GM19397 (cell line): ENCODE results near the gene TMTC3.

Source experiments
- ATAC-seq: cut with Tn5 transposase; IDR thresholded peaks from one replicate; pipeline ENCODE4 v1.9.1; 2021; ENCODE audit warnings: mild to moderate bottlenecking, moderate library complexity; ENCODE audit not compliant: unreplicated experiment

TMTC3 gene

DNA sequence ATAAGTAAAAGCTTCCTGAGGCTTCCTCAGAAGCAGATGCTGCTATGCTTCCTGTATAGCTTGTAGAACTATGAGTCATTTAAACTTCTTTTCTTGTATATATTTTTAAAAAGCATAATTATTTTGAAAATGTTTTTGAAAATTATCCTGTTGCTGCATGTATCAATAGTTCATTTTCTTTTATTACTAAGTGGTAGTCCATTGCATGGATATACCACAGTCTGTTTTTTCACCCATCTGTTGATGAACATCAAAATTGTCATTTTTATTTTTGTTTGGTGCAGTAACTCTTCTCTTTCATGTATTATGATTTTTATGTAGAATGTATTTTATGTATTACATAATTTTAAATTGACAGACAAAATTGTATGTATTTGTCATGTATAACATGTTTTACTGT is 81.4 kb downstream of the TMTC3 start:
- no peak for ATAC-seq

DNA sequence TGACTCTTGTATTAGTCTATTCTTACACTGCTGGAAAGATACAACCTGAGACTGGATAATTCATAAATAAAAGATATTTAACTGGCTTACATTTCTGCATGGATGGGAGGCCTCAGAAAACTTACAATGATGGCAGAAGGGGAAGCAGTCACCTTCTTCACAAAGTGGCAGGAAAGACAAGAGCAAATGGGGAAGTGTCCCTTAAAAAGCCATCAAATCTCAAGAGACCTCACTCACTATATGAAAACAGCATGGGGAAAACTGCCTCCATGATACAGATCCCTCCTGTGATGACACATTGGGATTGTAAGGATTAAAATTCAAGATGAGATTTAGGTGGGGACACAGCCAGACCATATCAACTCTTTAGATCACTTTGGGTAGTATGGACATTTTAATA is 83.7 kb downstream of the TMTC3 start:
- no peak for ATAC-seq

DNA sequence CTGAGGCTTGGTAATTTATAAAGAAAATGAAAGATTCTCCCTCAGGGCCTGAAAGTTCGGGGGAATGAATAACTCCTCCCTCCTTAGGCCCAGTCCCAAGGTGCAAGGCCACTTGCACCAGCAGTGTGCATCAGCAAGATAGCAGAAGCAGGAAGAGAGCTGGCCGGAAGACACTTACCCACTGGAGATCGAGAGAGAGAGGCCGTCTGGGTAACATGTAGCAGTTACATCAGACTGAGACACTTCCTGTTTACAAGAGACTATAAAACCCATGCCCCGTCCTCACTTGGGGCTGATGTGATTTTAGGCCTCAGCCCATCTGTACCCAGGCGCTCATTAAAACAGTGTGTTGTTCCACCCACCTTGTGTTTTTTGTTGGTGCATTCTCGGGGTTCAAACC is 85.2 kb downstream of the TMTC3 start:
- no peak for ATAC-seq

DNA sequence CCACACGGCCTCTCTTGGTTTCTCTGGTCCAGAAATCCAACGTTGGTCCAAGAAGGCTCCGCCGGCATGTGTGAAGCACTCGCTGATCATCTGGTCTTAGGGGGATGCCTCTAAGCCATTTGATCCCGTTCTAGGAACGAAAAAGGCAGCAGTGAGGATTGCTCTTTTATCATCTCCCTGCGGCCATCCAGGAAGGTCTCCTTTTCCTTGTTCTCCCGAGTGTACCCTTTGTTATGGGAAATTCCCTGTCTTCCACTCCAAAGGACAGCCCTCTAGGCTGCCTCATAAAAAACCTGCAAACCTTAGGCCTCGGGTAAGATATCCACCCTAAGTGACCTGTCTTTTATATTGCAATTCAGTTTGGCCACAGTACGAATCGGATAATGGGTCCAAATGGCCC is 85.8 kb downstream of the TMTC3 start:
- ATAC-seq: no peak

DNA sequence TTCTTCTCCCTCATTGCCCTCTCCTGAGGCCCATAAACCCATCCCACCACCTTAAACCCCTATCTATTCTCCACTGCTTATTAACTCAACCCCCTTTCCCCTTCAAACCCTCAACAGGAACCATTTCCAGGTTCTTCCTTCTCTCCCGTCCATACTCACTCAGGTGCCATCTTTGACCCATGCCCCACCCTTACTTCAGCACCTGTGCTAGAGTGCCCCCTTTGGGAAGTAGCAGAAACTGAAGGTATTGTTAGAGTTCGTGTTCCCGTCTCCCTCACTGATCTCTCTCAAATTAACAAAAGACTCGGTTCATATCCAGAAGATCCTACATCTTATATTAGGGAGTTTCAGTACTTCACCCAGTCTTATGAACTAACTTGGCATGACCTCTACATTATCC is 86.6 kb downstream of the TMTC3 start:
- ATAC-seq: no peak

DNA sequence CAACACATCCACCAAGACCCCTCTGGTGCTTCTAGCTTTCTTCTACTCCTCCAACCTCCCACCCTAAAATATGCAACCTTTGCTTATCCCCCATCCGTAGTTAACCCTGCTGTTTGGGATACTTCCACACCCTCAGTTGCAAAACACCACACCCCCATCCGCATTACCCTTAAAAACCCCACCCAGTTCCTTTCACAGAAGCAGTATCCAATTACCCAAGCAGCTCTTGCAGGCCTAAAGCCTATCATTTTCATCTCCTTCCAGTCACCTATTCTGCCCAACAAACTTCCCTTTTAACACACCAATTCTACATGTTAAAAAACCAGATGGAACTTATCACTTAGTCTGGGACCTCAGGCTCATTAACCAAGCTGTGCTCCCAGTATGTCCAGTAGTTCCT is 88.2 kb downstream of the TMTC3 start:
- ATAC-seq: no peak

DNA sequence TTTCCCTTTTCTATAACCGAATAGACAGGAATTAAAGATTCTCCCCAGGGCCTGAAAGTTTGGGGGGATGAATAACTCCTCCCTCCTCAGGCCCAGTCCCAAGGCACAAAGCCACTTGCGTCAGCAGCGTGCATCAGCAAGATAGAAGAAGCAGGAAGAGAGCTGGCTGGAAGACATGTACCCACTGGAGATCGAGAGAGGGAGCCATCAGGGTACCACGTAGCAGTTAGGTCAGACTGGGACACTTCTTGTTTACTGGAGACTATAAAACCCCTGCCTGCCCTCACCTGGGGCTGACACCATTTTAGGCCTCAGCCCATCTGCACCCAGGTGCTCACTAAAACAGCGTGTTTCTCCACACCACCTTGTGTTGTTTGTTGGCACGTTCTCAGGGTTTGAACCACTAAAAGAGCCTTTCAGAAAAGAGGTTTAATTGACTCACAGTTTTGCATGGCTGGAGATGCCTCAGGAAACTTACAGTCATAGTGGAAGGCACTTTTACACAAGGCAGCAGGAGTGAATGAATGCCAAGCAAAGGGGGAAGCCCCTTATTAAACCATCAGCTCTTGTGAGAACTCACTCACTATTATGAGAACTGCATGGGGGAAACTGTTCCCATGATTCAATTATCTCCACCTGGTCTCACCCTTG is 93.2 kb downstream of the TMTC3 start:
- ATAC-seq: no peak

DNA sequence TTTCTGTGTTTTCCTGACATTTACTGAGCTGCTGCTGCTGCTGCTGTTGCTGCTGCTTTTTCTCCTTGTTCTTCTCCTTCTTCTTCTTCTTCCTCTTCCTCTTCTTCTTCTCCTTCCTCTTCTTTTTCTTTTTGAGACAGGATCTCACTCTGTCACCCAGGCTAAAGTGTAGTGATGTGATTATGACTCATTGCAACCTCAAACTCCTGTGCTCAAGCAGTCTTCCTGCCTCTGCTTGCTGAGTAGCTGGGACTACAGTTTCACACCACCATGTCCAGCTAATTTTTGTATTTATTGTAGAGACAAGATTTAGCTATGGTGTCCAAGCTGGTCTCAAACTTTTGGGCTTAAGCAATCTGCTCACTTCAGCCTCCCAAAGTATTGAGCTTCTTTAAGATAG is 95.8 kb downstream of the TMTC3 start:
- no peak for ATAC-seq

DNA sequence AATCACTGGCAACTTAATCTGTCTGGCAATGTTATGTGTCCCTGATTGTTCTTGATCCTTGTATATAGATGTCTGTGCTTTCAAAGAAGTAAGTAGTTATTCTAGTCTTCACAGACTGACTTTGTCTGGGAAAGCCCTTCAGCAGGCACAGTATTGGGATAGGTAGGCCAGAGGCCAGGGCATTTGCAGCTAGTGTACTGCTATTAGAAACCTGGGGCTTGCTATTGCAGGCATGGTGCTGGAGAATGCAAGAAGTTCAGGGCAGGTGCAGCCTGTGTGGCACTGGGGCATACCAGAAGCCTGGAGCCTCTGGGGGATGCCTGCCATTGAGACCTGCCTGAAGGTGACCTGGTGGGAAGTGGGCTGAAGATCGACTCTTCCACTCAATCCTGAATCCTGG is 96.3 kb downstream of the TMTC3 start:
- ATAC-seq: no peak

DNA sequence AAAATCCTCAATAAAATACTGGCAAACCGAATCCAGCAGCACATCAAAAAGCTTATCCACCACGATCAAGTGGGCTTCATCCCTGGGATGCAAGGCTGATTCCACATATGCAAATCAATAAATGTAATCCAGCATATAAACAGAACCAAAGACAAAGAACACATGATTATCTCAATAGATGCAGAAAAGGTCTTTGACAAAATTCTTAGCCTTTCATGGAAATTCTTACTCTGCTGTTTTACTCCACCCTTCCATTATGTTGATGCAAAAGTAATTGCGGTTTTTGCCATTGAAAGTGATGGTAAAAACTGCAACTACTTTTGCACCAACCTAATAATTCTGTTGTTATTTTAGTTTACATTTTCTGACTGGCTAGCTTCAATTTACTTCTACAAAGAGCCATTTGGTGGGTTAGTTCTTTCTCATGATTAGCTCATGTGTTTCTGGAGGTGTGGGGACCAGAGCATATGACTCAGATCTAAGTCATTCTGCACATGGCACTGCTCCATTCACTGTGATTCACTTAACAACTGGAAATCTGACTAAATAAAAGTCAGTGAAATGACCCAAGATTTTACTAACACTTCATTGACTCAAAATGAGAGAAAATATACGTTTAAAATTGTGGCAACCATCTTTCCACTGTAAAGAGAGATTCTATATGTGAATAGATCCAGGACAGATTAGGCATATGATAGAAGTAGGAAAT is 99.9 kb downstream of the TMTC3 start:
- ATAC-seq: no peak

DNA sequence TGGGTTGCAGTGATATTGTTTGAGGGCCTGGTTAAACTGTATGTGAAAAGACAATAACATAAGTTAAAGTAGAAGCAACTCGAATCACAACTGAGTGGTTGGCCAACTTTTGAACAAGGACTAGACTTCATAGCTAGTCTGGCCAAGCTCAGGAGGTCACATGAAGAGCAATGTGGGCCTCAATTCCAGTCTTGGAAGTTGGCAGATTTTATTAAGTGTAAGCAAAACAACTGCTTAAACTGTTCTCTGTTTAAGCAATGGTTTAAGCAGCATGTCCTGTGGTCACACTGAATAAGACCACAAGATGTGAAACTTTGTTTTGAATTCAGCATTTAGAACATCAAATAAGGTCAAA is 100.4 kb downstream of the TMTC3 start:
- no peak for ATAC-seq

DNA sequence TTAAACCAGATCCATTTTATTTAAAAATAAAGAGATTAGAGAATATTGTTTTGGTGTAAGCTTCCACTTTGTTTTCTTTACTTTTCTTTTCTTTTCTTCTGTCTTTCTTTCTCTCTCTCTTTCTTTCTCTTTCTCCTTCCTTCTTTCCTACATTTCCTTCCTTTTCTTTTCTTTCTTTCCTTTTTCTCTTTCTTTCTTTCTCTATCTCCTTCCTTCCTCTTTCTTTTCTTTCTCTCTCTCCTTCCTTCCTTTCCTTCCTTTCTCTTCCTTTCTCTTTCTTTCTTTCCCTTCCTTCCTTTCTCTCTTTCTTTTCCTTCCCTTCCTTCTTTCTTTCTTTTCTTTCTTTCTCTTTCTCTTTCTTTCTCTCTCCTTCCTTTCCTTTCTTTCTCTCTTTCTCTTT is 100.8 kb downstream of the TMTC3 start:
- ATAC-seq: no peak

DNA sequence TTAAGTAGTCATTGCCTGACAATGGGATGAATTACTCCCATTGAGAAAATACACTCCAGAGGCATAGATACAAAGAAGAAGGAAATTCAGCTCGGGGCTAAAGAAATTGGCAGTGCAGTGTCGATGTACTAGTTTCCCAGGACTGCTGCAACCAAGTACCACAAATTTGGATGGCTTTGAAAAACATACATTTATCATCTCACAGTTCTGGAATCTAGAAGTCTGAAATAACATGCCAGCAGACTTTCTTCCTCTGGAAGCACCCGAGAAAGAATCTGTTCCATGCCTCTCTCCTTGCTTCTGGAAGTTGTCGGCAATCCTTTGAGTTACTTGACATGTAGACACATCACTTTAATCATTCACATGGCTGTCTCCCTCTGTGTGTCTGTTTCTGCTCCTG is 101.9 kb downstream of the TMTC3 start:
- no peak for ATAC-seq

DNA sequence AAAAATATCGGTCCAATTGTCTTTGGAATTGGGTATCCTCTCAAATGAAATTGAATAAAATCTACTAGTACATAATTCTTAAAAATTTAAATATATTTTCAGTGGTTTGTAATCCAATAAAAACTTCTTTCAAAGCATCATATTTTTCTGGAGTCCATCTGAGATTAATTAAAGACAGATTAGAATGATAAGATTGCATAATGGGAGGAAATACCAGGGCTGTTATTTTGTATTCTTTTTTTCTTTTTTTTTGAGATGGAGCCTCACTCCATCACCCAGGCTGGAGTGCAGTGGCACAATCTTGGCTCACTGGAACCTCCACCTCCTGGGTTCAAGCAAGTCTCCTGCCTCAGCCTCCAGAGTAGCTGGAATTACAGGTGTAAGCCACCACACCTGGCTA is 103.8 kb downstream of the TMTC3 start:
- no peak for ATAC-seq

DNA sequence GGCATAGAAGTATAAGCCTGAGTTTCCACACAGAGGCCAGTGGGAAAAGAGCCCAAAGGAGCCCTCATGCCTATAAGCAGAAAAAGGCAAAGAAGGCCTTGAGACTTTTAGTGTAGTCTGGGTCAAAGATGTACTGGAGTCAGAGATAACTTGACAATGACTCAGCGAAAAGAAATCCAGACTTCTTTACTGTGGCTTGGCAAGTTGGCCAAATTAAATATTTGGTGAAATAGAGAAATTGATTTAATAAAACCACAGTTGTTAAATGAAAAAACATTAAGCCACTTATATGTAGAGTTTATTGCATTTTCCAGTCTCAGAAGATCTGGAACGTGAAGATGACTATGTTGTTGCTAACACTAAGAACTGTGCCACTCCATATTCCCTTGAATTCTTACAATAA is 105.1 kb downstream of the TMTC3 start:
- ATAC-seq: no peak

DNA sequence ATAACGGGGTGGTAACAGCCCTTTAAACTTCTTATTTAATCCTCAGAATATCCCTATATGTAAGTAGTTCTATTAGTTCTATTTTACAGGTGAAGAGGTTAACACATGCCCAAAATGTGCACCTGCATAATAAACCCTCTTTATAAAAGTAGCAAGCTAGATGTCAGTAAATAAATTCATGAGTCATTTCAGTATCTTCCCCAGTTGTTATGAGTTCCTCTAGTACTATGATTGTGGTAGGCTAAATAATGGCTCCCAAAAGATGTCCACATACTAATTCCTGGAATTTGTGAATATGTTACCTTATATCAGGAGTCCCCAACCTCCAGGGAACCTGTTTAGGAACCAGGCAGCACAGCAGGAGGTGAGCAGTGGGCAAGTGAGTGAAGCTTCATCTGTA is 106.5 kb downstream of the TMTC3 start:
- ATAC-seq: no peak
